ENCODE results near the gene RCBTB1.

GRCh38 chr13:49630580-49630979, 45.2 kb upstream of the RCBTB1 start:
- TF ChIP-seq CTCF (IDR thresholded peaks at IDR 0.05; ENCODE audit: insufficient read depth, low read depth, low read length) (no peak), EZH2 (IDR thresholded peaks at IDR 0.05; ENCODE audit: insufficient read depth, low read length) (no peak)

Data from astrocyte (in vitro differentiated cells and primary cell).